NCI-H345 treated with DMSO at 0.1 percent for 48 hours (cell line): ENCODE results near the gene NOP53.
"Not testable (repeated sequence)": the region's sequence is repeated elsewhere in the genome, so short reads cannot be mapped to it uniquely, and the experiment has no call there.

Experiments used
- DNase-seq: peaks from one replicate; lab custom pipeline; 2025; ENCODE audit not compliant: unreplicated experiment; lab: John Stamatoyannopoulos, UW

Gene NOP53

DNA sequence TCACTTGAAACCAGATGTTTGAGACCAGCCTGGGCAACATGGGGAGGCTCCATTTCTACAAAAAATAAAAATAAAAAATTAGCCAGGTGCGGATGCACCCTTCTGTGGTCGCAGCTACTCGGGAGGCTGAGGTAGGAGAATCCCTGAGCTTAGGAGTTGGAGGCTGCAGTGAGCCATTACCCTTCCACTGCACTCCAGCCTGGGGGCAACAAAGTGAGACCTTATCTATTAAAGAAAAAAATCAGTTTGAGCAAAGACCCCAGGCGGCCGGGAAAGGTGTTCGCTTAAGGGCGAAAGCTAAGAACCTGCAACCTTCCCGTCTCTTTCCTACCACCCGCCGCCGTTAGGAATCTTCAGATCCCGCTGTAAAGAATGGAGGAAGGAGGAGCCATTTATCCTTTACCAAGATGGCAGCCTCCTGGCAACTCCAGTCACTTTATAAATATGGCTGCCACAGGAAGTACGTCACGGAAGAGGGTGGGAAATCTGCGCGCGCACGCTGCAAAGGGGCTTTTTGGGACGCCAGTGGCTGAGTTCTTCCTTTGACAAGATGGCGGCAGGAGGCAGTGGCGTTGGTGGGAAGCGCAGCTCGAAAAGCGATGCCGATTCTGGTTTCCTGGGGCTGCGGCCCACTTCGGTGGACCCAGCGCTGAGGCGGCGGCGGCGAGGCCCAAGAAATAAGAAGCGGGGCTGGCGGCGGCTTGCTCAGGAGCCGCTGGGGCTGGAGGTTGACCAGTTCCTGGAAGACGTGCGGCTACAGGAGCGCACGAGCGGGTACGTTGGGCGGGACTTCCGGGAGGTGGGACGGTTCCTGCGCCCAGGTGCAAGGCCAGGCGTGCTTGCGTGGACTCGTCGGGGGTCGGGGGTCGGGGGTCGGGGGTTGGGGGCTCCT is at the start of gene NOP53:
Gene NOP53 (plus strand): TSS at position 537 of the 892 bp plus-strand sequence. CDS start 14 bp downstream, at position 551.
- DNase-seq: peak; percentile 84

- no peak for DNase-seq
Observed at GRCh38 chr19:47696635-47697034, 48.7 kb upstream of the NOP53 start.

DNA sequence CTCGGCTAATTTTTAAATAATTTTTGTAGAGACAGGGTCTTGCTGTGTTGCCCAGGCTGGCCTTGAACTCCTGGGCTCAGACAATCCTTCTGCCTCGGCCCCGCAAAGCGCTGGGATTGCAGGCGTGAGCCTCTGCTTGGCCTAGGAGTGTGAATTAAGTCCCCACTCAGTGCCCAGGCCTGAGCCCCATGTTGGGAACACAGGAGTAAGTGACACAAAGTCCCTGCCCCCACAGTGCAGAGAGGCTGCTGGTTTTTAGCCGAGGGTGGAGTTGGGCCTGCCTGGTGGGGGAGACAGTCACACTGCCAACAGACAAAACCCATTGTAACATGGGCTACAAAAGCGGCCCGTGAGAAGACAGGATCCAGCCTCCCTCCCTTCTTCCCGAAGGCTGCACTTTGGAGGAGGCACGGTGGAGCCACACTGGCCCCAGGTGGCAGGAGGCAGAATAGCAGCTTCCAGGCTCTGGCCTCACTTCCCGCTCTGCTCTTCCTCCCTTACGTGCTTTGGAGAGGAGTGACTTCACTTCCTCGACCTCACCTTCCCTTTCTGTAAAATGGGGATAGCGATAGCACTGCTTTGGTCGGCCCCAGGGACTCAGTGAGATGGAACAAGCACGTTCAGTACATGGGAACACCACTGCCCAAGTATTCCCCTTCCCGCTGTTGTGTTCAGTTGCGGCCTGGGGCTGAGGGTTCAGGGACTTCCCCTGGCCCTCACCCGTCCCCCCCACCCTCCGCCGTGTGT is 47.3 kb upstream of the NOP53 start:
- DNase-seq: no peak

- no peak for DNase-seq
Observed at GRCh38 chr19:47698631-47699359, 46.6 kb upstream of the NOP53 start.

DNA sequence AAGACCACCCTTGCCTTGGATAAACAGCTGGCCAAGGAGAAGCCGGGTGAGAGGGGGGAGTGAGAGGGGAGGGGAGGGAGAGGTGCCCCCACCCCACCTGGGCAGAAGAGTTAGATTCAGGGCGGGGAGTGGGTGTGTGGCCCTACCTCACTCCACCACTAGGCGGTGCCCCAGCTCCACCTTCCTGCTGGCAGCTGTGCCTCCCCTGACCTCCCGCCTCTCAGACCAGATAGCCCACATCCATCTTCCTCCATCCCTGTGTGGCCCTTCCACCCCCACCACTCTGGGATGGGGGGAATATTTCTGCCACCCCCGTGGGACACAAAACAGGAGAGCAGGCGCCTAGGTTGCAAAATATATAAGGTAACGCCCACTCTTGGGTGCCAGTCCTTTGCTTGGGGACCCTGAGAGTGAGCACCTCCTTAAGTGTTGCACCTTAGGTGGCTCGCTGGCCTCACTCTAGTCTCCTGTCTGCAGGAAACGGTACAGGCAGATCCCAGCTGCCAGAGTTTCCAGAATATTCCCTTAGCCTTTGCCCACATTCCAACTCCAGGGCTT is 45.9 kb upstream of the NOP53 start:
- no peak for DNase-seq

- no peak for DNase-seq
Observed at GRCh38 chr19:47700934-47701716, 44.2 kb upstream of the NOP53 start.

DNA sequence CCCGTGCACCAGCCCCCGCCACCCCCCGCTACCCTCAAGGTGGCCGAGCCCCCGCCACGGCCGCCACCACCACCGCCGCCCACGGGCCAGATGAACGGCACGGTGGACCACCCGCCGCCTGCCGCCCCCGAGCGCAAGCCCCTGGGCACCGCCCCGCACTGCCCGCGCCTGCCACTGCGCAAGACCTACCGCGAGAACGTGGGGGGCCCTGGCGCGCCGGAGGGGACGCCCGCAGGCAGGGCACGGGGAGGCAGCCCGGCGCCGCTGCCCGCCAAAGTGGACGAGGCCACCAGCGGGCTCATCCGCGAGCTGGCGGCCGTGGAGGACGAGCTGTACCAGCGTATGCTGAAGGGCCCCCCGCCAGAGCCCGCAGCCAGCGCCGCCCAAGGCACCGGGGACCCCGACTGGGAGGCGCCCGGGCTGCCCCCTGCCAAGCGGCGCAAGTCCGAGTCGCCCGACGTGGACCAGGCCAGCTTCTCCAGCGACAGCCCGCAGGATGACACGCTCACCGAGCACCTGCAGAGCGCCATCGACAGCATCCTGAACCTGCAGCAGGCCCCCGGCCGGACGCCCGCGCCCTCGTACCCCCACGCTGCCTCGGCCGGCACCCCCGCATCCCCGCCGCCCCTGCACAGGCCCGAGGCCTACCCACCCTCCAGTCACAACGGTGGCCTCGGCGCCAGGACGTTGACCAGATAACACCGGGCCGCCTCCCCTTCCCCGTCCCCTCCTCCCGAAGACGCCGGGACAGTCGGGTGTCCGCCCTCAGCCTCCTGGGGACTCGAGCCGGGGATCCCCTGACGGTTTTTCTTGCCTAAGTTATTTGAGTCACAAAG is 43.4 kb upstream of the NOP53 start:
- DNase-seq: no peak

DNA sequence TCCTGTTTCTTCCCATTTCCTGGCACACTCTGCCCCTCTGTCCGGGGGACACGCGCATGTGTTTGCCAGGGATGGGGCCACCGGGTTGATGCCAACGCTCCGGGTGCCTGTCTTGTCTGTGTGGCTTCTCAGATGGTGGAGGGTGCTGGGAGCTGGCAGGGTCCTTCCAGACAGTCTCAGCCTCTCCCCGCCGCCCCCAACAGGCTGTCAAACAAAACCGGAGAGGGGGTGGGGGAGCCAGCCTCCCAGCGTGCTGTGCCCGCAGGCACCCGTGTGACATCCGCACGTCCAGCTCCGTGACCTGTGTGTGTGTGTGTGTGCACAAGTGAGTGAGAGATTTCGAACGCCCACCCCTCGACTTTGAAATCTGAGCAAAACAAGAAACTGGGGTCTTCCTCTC is 42.7 kb upstream of the NOP53 start:
- DNase-seq: no peak

GRCh38 chr19:47703301-47703700 is 42.0 kb upstream of the NOP53 start:
- no peak for DNase-seq

GRCh38 chr19:47704024-47704423 is 41.3 kb upstream of the NOP53 start:
- DNase-seq: no peak

GRCh38 chr19:47704656-47705055 is 40.7 kb upstream of the NOP53 start:
- DNase-seq: no peak

- DNase-seq: no peak
Observed at GRCh38 chr19:47707135-47707925, 38.0 kb upstream of the NOP53 start.

- no peak for DNase-seq
Observed at GRCh38 chr19:47711652-47712242, 33.6 kb upstream of the NOP53 start.

GRCh38 chr19:47713046-47714021 is 32.0 kb upstream of the NOP53 start, which contains the start of gene EHD2:
EHD2 (plus strand) TSS chr19:47713422; CDS start chr19:47716613, 3,191 bp downstream.
- DNase-seq: no peak

DNA sequence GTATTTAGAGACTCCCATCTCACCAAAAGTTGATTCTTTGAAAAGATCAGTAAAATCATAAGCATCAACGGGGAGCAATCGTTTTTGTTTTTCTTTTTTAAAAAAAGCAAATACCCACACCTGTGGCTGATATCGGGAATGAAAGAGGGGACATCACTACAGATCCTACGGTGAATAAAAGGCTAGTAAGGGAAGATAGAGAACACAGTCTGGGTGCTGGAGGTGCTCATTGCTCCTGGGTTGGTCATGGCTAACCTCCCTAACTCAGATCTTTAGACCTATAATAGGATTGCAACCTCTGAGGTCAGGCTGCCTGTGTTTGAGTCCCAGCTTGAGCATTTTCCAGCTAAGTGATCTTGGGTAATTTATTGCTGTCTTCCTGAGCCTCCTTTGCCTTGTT is 31.0 kb upstream of the NOP53 start:
- DNase-seq: no peak

DNA sequence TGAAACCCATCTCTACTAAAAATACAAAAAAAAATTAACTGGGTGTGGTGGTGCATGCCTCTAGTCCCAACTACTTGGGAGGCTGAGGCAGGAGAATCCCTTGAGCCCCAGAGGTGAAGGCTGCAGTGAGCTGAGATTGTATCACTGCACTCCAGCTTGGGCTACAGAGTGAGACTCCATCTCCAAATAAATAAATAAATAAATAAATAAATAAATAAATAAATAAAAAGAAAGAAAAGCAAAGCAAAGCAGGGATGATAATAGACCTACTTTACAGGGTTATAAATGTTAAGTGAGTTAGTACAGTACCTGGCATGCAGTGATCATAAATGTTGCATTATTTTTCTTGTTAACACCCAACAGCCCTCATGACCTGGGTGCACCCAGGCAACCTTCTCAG is 30.5 kb upstream of the NOP53 start:
- not testable (repeated sequence) for DNase-seq
